PFSK-1 (cell line): ENCODE data around the gene SRGN.

Experiments used
- REST ChIP-seq, 2 experiments: IDR thresholded peaks; 2 replicates each; pipeline versions ENCODE4 v1.6.1 to v1.8.0; 2011 to 2012; ENCODE audit warnings: low read depth in 2 of 2, low read length in 2 of 2, control low read depth in 1 of 2, inconsistent platforms in 1 of 2, mild to moderate bottlenecking in 1 of 2, moderate library complexity in 1 of 2; ENCODE audit not compliant: insufficient read depth in 1 of 2
- SIN3A ChIP-seq: IDR thresholded peaks from 2 replicates; pipeline ENCODE4 v1.6.1; 2012; ENCODE audit warnings: mild to moderate bottlenecking, low read length, moderate library complexity, borderline replicate concordance; ENCODE audit not compliant: insufficient read depth
- TAF1 ChIP-seq: IDR thresholded peaks from 2 replicates; pipeline ENCODE4 v1.6.1; 2012; ENCODE audit warnings: low read length, control low read depth, borderline replicate concordance; ENCODE audit not compliant: insufficient read depth

GRCh38 chr10:69123306-69123746 lies 35.4 kb downstream of the SRGN start:
- TF ChIP-seq TAF1 (no peak), SIN3A (no peak), REST (IDR thresholded peaks at IDR 0.05; ENCODE audit: insufficient read depth in 1 of 2, low read depth in 2 of 2, low read length in 2 of 2) (no peak)
